Activated T-helper 1 cell treated with Interleukin-2 at 50 U/mL for 16 hours (primary cell): ENCODE measurements around the gene PAM.
A peak's percentile ranks its signal among the peaks of the same experiment; 100 is the strongest.

Source experiments
- DNase-seq: peaks from one replicate; pipeline ENCODE4 v3.0.0-alpha.2; 2020; ENCODE audit warnings: low read depth

PAM gene

DNA sequence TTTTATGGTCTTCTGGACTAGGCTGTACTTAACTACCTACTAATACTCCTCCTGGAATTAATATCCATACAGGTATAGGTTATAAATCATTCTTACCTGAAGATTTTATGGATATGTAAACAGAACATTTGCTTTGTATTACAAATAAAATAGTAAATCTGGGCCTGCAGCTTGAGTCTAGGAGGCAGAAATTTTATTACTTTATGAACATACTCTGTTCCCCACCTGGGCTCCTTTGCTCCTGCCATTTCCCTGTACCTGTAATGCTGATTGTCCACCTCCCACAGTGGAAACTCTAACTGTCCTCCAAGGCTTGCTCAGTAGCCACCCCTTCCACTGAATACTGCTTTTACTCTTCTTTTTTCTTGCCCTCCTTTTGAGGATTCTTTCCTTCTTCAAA, 108.0 kb downstream of the PAM start:
- DNase-seq, result no peak

DNA sequence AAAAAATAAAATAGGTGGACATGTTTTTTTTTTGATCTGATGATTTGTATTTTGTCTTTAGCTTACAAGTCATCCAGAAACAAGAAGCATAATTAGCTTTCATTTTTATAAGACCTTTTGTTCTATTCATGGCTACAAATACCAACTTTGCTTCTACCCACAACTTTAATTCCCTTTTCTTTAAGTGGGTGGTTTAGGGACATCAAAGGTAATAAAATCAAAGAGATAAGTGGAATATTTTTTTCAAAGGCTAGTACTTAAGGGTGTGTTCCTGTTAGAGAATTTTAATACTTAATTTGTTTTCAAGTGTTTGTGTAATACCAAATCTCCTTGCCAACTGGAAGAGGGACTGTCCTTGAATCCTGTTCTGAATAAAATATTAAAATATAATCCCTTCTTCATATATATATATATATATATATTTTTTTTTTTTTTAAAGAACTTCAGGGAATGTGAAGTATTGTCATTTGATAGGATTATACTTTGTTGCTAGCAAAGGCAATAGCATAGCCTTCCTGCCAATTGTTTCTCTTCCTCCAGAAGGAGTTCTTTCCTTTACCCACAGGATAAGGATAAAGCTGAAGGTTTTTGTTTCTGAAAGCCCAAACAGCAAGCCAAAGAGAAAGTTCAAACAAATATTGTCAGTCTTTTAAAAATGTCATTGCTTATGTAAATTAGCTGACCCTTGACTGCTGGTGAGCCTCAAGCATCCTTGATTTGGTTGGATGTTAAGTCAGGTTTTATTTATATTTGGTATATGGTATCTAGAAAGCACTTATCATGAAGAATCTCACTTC, 108.9 kb downstream of the PAM start:
- DNase-seq, result no peak

DNA sequence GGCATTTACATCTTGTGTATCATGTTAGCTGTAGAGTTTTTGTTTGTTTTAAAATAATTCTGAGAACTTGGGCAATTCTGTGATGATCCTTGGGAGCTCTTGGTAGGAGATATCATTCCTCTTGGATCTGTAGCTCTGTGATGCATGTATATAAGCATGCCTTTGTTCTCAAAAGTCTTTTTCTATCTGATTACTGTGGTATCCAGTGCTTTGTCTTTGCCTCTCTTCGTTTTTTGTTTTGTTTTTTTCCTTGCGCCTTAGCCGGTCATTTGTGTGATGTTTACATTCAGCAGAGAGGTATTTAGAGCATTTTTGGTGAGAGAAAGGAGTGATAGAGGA, 110.0 kb downstream of the PAM start:
- no peak for DNase-seq

DNA sequence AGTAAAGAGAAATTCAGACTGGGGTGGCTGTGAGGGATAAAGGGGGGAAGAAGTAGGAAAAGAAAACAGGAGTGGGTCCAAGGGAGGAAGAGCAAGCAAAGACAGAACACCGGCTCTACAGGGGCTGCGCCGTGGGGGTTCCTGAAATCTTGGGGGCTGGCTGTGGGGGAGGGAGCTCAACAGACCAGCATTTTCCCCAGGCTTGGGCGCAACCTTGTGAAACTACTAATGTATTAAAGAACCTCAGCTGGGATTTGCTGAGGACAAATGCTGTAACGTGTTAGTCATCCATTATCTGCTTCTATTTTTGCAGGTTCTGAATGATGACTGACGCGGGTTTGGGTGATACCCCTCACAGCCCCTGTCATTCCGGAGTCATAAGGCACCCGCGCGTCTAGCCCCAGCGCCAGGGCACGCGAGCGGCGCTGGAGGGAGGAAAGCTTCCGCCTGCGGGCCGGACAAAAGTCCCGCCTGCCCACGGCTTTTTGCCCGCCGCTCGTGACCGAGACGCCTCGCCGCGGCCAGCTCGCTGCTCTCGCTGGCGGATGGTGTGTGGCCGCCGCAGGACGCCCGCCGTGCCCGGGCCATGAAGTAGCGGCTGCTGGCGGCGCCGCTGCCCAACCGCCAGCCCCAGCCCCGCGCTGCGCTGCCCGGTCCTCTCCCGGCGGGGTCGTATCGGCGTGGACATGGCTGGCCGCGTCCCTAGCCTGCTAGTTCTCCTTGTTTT, 110.6 kb downstream of the PAM start:
- peak; percentile 0 for DNase-seq

DNA sequence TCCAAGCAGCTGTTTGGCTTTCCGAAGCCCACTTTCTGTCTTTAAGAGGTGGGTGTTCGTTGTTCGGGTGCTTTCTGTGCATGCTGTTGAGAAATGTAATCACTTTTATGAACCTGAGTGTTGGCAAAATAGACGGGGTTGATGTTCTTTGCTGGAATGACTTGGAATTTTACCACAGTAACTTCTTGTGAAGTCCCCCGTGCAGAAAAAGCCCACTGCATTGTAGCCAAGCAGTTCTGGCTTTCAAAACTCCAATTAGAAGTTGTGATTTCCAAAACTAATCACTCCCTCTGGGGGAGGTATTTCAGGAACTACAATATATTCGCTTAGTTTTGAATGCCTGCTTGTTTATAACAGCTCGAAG, 111.1 kb downstream of the PAM start:
- DNase-seq, result no peak

DNA sequence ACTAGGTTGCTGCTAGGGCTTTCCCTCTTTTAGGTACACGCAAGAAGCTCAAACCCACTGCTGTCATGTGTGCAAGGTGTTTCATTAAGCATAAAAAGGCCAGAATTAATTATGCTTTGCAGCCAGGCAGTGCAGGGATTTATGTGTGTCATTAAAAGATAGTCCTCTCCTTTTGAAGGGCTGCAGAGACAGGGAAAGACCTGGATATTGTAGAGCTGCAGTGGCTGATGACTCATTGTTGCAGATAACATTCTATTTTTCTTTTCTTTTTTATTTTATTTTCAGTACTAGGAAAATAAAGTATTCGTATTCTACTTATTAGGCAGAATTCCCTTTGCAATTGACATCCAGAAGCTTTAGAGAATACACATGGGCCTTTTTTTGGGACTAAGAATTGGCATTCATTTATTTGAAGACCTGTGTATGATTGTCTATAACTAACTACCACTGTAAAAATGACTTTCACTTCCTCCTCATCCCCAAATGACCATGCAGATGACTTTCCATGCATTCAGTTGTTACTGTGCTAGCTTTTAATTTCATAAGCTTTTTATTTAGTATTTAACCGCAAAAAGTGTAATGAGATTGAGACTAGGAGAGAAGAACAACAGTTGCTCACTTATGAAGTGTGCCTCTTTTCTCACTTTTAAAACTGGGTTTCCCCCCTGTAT, 113.0 kb downstream of the PAM start:
- DNase-seq, result no peak

DNA sequence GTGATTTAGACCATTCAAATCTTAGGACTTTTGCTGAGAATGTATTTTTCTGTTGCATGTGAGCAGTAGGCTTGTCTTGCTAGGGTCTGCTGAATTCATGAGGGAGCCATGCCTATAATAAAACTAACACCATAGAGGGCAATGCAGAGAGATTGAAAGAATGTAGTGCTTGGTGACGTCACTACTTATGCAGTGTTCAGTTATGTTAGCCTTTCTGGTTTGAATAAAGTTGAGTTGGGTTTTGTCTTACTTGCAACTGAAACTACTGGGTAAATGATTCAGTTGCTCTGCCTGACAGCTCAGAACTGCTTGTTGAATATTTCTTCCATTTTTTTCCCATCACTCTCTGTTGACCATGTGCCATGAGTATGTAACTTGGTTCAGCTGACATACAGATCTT, 114.1 kb downstream of the PAM start:
- DNase-seq, result no peak

DNA sequence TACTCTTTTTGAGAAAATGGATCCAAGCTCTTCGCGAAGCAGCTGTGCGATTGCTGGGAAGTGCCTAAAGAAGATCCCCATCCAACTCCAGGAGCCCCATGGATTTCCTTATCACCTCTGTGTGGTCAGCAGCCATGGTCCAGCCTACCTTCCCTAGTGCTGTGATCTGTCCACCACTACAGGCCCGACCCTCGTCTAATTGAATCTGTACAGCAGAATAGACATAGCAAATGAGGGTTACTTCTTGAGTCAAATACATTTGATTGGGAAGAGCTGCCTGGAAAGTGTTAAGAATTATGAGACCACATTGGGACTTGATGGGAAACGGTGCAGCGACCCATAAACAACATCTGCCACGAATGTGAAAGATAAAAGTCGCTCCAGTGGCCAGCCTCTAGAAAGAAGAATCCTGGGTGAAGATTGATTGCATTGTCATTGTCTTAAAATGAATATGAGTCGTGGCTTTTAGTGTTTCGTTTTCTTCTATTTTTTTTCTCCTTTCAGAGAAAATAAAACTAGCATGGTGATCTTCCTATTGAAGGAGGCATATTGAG, 118.4 kb downstream of the PAM start:
- DNase-seq, result no peak

DNA sequence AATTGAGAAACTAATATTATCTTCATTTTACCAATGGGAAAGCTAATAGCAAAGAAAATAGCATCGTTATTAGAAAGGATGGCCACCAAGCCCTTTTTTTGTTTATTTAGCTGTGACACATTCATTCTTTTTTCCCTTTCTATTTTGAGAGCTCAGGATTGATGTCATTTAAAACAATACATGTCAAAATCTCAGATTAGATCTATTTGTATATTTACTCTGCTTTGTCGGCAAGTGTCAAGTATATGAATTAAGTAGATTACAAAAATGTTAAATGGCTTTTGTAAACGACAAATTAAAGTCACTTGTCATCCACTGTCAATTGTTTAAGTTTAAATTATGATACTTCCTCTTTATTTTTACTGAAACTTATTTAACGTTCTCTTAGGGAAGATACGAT, 118.9 kb downstream of the PAM start:
- no peak for DNase-seq

DNA sequence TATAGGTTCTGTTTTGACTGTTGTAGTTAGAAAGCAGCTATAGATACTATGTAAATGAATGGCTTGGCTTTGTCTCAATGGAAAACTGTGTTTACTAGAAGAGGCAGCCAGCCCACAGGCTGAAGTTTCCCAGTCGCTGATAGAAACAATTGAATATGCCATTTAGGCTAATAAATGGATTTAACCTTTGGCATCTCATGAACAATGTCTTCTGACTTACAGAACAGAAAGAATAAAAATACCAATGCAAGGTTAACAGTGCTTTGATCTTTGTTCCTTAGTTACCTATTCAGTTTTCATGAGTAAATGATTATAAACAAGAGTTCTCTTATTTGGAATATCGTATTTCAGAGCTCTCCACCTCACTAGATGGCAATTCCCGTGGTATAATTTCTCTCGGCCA, 120.6 kb downstream of the PAM start:
- DNase-seq, result no peak

DNA sequence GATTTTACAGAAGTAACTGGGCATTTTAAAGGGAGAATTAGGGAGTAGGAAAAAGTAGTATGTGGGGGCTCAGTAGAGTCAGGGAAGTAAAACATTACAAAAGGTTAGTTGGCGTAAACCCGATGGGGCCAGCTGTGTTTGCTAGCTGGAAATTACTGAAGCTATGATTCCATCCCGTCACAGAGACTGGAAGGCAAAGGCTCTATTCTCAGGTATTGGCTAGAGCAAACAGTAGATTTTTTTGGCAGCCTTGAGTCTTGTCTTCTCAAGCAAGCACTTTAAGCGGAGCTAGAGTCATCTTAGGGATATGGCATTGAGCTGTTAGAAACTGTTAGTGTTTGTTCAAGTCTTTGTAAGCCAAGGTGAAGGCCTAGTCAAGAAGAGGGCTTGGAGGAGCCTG, 121.5 kb downstream of the PAM start:
- no peak for DNase-seq

DNA sequence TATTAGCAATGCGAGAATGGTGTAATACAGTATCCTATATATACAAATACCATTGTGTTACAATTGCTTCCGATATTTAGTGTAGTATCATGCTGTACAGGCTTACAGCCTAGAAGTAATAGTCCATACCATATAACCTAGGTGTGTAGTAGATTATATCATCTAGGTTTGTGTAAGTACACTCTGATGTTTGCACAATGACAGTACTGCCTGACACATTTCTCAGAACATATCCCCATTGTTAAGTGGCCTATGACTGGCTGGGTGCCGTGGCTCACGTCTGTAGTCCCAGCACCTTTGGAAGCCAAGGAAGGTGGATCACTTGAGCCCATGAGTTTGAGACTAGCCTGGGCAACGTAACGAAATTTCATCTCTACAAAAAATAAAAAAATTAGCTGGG, 124.6 kb downstream of the PAM start:
- DNase-seq, result no peak

DNA sequence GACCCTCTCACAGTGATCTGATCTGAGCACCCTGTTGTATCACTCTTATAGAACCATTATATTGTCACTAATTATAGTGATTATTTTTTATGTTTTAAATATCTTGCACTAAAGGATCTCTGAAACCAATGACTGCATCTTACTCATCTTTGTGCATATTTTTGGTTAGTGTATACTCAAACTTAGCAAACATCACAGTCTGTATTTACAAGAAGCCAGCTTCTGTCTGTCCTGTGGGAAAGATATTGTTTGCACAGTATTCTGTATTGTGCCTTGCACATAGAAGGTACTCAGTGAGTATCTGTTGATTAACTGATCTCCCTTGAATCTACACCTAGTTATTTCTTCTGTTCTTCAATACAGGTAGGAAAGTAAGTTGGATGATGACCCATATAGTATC, 131.5 kb downstream of the PAM start:
- no peak for DNase-seq

DNA sequence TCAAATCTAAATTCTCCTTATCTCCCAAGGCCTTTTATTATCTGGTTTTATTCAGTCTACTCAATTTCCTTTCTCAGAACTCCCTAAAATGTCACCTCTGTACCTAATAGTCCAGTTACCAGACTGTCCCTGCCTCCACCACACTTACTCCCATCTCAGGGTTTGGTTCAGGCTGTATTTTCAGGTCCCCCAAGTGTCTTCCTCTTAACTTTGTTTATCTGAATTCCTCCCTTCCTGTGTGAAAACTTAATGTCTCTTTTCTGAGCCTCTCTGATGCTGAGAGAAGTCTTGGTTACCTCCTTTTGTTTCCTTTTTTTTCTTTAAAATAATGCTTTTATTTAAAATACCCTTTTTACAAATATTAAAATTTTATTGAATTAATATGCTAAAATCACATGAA, 133.4 kb downstream of the PAM start:
- no peak for DNase-seq

DNA sequence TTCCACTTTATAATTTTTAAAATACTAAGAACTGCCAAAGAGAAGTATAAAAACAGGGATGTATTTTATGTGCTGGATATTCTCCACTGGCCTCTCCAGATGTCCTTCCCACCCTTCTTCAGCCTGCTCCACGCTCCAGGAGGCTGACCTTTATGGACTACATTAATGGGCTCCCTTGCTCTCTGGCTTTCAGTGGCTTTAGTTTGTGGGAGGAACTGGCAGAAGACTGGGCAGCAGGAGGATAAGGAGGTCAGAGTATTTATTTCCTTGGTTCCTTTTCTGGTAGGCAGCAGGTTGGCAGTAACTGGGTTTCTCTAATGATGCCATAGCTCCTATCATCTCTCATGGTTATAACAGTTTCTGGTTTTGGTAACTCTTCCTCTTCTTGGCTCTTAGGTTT, 133.9 kb downstream of the PAM start:
- no peak for DNase-seq

DNA sequence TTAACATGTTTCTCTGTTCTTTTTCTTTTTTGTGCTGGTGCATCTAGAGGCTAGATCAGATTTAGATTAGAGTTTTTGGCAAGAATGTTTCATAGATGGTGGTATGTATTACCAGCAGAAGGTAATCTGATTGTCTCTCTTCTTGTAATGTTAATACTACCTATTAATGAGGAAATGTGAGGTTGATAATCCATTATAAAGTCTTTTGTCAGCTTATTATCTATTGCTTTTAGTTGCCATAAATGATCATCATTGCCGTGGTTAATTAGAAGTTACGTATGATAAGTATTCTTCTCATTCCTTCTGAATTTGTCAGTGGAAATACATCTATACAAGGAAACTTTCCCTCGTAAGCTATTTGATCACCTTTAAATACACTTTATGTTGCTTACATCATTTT, 135.0 kb downstream of the PAM start:
- no peak for DNase-seq

DNA sequence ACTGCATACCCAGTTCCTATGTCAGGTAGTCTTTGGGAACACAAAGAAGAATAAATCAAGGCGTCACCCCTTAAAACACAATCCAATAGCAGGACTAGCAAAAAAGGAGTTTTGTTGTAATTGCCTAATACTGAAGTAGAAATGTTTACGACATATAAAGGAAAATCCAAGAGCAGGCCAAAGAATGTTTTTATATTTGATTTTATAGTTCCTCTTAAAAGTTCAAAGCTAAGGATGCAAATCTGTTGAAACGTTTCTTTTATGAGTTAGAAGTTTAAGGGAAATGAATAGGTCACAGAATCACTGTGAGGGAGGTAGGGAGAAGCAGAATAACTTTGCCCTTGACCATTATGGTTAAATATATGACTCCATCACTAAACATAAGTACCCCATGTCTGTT, 136.1 kb downstream of the PAM start:
- no peak for DNase-seq

DNA sequence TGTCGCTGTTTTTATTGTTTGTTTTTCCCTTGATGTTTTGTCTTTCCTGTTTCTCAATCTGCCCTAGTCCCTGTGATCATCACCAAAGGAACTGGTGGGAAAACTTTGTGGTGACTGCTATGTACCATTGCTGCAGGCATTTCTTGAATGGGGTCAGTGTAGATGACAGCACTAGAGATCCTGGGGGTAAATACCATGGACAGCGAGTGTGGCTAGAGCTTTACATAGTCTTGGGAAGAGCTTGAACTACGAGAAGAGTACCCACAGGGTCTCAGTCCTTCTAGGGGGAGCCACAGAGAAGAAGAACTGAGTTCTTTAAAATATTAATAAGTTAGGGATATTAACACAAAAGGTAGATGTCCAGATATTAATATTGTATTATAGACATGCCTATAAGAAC, 138.8 kb downstream of the PAM start:
- no peak for DNase-seq

DNA sequence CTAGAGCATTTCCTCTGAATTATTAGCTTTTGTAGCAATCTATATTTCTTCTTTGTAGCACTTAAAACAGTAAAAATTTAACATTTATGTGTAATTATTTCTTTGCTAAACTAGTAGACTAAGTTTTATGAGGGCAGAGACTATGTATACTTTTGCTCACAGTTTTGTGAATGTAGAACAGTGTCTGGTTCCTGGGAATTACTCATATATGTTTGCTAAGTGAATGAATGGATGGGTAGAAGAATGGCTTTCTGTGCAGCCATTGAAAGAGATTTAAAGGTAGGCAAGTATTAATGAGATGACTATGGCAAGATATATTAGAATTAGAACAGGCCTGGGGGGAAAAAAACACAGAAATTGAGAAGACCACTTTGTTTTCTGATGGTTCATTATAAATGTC, 140.1 kb downstream of the PAM start:
- no peak for DNase-seq

DNA sequence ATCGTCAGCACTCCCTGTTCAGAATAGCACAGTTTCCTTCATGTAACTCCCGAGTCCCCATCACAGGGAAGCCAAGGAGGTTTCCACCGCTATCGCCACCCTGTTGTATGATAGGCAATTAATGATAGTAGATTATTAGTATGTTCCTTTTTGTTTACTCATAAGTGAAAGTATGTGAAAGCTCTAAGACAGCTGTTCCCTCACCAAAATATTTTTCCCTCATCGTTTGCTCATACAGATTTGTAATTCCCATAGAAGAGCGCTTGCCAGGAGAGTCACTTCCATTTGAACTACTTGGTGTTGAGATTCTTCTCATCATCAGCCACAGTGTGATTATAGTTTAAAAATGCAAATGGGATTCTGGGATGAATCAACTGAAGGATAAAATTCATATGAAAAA, 140.9 kb downstream of the PAM start:
- no peak for DNase-seq

DNA sequence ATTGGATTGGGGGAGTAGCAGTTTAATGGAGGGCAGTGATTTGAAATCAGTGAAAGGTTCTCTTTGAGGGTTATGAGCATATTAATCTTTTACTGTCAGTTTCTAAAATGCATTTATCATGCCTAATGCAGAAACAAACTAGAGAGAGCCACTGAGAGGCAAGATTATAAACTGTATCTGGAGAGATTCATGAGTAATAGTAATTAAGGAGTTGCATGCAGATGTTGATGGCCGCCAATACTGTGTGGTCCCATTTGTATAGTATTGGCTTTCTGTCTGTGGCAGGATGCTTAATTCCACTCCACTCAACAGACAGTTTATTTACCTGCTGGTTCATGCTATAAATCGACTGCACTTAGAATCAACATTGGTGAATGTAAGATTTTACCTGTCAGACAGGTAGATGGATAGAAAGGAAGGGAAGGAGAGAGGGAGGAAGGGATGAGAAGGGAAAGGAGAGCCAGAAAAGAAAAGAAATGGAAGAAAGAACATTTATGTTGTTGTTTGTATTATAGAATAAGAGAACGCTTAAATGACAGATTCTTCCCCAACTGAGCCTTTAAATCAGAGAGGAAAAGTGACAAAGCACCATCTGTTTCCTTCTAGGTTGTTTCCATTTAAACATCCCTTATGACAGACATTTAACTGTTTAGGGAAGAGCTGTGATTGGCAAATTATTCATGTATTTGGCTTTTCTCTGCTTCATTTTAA, 146.5 kb downstream of the PAM start:
- no peak for DNase-seq

DNA sequence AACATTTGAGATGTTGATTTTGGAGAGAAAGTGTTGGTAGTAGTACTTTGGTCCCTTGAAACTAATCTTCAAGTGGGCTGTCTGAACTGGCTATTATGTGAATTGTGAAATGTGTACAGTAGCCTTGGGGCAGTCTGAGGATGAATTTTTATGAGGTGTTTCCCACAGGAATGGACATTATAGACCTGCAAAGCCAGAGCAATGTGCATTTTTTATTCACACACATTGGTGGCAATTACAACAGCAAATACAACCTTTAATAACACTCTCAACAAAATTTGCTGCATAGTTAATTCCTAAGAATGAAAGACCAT, 147.0 kb downstream of the PAM start:
- no peak for DNase-seq

DNA sequence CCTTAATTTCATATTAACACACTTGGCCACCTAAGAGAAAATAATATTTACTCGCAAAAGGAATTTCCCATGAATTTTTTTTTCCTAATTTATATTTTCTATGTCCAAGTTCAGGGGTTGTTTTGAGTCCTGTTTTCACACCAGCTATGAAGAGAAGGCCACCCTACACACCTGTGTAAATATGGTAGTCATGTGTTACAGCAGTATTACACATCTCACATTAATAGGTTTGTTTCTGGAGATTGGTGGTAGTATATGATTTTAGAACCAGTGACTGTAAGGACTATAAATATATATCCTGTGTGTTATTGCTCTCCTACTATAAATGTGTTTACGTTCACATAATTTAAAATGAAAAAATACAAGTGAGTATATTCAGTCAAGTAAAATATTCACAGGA, 147.5 kb downstream of the PAM start:
- no peak for DNase-seq
